Thoracic aorta (tissue), 2 donors: Measurements from ENCODE around the gene WDR20. TPM values are rescaled to one million over a fixed set of nuclear protein-coding genes. Genes with fewer than 3 reads are reported as not detected.

Experiments used
- ATAC-seq: fragments of 150-250 bp; one replicate; pipeline ENCODE4 v1.8.0; 2017; ENCODE audit warnings: low read depth; ENCODE audit not compliant: insufficient number of reproducible peaks, low FRiP score
- DNase-seq: peaks from one replicate; pipeline ENCODE4 v3.0.0-alpha.2; 2020; ENCODE audit warnings: low spot score
- H3K27ac ChIP-seq, 2 donors: fragments of 200-600 bp; sonication (generic); 1 replicate in 1 of 2; 2 replicates in 1 of 2; pipeline ENCODE4 v1.5.1; 2016; ENCODE audit warnings: mild to moderate bottlenecking in 2 of 2, moderate library complexity in 2 of 2
- H3K27me3 ChIP-seq: fragments of 200-600 bp; sonication (generic); replicated peaks from 2 replicates; pipeline ENCODE4 v1.6.0; 2016; ENCODE audit warnings: mild to moderate bottlenecking; ENCODE audit not compliant: insufficient read depth
- H3K36me3 ChIP-seq: fragments of 200-600 bp; sonication (generic); one replicate; pipeline ENCODE4 v1.5.1; 2016
- H3K4me1 ChIP-seq, 2 donors: fragments of 200-600 bp; sonication (generic); 1 replicate in 1 of 2; 2 replicates in 1 of 2; pipeline versions ENCODE4 v1.5.1 to v1.6.0; 2016; ENCODE audit warnings: low read depth in 2 of 2, mild to moderate bottlenecking in 1 of 2; ENCODE audit not compliant: control insufficient read depth in 1 of 2
- H3K4me3 ChIP-seq: fragments of 200-600 bp; sonication (generic); 2 replicates; pipeline ENCODE4 v1.5.1; 2016; ENCODE audit warnings: mild to moderate bottlenecking
- H3K9me3 ChIP-seq: fragments of 200-600 bp; sonication (generic); 2 replicates; pipeline ENCODE4 v1.5.1; 2016
- total RNA-seq, 2 donors: library from RNA; depleted of rRNA; stranded (reverse); fragments of >200 nt; gene quantifications; one replicate each; pipeline versions ENCODE4 v1.1.0 to v1.2.3, GENCODE V29; 2016
- TF ChIP-seq, protein P1 (sequence below): fragments of 200-600 bp; sonication (generic); IDR thresholded peaks from one replicate; pipeline ENCODE4 v1.5.1; 2019; ENCODE audit warnings: antibody characterized with exemption

Gene WDR20
- total RNA-seq, 2 donors from 2014 or later: 11.0 to 30.0 TPM

DNA sequence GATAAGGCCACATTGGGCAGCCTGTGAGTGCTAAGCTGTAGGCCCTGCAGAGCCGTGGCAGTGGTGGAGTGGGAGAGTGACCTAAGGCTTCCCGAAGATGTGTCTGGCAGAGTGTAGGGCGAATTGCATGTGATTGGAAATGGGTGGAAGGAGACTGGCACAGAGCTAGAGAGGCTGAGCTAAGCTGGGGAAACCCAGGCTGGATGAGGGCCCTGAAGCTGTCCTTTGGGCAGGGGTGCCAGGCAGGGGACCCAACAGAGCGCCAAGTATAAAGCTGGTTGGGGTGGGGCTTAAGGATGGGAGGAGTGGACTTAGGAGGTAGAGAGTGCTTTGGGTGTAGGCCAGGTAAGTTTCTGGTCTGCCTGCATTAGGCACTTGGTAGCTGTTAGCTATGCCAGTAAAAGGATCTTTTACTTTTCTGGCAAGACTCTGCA, 47.9 kb downstream of the WDR20 start:
- no peak for ATAC-seq
- TF ChIP-seq, protein P1, sequence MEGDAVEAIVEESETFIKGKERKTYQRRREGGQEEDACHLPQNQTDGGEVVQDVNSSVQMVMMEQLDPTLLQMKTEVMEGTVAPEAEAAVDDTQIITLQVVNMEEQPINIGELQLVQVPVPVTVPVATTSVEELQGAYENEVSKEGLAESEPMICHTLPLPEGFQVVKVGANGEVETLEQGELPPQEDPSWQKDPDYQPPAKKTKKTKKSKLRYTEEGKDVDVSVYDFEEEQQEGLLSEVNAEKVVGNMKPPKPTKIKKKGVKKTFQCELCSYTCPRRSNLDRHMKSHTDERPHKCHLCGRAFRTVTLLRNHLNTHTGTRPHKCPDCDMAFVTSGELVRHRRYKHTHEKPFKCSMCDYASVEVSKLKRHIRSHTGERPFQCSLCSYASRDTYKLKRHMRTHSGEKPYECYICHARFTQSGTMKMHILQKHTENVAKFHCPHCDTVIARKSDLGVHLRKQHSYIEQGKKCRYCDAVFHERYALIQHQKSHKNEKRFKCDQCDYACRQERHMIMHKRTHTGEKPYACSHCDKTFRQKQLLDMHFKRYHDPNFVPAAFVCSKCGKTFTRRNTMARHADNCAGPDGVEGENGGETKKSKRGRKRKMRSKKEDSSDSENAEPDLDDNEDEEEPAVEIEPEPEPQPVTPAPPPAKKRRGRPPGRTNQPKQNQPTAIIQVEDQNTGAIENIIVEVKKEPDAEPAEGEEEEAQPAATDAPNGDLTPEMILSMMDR: no peak
- DNase-seq: no peak
- no peaks in the 10 kb centered on the region for H3K36me3 ChIP-seq
- peaks cover 19 to 26% of the 10 kb centered on the region in 2 donors for H3K4me1 ChIP-seq
- peak overlapping the region; percentile 38 for H3K4me3 ChIP-seq
- H3K9me3 ChIP-seq: no peaks in the 10 kb centered on the region
- H3K27me3 ChIP-seq: no peaks in the 10 kb centered on the region
- H3K27ac ChIP-seq: peak overlapping the region in 1 of 2 donors; percentile 54

DNA sequence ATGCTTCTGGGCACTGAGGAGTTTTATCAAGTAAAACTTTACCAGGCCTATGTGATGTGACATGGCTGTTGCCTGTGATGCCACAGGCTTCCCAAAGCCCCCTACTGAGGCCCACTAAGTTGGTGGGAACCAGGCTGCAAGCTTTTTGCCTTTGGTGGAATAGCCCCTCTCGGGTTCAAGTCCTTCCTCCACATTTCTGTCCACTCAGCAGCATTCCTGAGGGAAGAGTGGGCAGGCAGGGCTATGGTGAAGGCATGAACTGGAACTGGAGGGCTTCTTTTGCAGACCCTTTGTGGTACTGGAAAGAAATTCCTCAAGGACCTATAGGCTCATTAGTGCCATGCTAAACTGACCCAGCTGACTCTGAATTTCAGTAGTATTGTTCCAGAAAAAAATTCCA, 48.5 kb downstream of the WDR20 start:
- no peak overlapping the region for H3K27ac ChIP-seq
- DNase-seq: no peak
- peaks cover 14 to 20% of the 10 kb centered on the region in 2 donors for H3K4me1 ChIP-seq
- TF ChIP-seq, protein P1: no peak
- H3K36me3 ChIP-seq: no peaks in the 10 kb centered on the region
- ATAC-seq: no peak
- no peaks in the 10 kb centered on the region for H3K9me3 ChIP-seq
- H3K4me3 ChIP-seq: no peak overlapping the region
- H3K27me3 ChIP-seq: no peaks in the 10 kb centered on the region

DNA sequence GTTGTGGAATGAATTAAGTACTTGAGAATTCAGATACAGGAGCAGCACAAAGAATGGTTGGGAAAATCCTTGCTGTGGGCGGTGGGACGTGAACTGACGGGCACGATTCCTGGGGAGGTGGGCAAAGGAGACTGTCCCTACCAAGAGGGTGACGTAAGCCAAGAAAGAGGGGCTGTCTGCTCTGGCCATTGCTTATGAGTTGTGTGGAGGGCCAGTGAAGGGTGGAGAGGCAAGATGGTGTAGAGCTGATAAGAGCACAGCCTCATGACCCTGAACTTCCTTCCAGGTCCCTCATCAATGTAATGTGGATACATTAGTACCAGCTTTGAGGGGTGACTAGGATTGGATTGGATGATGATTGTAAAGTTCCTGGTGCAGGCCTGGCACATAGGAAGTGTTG, 50.2 kb downstream of the WDR20 start:
- no peaks in the 10 kb centered on the region for H3K36me3 ChIP-seq
- H3K4me1 ChIP-seq: peaks cover 13 to 19% of the 10 kb centered on the region in 2 donors
- H3K9me3 ChIP-seq: no peaks in the 10 kb centered on the region
- no peaks in the 10 kb centered on the region for H3K27me3 ChIP-seq
- H3K27ac ChIP-seq: no peak overlapping the region
- DNase-seq (no peak), ATAC-seq (no peak)
- H3K4me3 ChIP-seq: no peak overlapping the region
- TF ChIP-seq, protein P1: no peak

DNA sequence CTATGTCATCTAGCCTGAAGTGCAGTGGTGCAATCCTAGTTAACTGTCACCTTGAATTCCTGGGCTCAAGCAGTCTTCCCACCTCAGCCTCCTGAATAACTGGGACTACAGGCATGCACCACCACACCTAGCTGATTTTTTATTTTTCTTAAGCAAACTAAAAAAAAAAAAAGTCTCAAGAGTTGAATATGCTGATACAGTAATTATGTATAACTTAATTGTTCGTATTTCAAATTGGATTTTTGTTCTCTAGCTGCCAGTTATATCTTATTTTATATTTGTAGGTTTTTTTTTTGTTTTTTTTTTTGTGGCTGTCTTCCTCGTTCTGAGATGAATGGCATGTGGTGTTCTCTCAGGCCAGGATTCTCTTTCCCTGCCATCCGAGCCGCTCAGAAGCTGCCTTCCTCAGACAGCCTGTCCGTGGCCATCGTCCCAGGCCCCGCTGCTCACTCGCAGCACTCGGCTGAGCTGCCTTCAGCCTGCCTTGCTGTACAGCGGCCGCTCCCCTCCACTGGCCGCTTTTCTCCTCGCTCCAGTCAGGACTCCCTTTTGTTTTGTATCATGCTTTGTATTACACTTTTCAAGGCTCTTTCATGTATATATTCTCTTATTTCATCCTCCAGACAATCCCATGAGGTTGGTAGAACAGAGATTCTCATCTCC, 53.3 kb downstream of the WDR20 start:
- Histone ChIP-seq H3K36me3 (no peaks in the 10 kb centered on the region), H3K4me3 (no peak overlapping the region), H3K9me3 (no peaks in the 10 kb centered on the region), H3K27ac (no peak overlapping the region), H3K4me1 (peaks cover 2 to 3% of the 10 kb centered on the region in 2 donors), H3K27me3 (no peaks in the 10 kb centered on the region)
- TF ChIP-seq, protein P1: no peak
- DNase-seq: no peak
- no peak for ATAC-seq

DNA sequence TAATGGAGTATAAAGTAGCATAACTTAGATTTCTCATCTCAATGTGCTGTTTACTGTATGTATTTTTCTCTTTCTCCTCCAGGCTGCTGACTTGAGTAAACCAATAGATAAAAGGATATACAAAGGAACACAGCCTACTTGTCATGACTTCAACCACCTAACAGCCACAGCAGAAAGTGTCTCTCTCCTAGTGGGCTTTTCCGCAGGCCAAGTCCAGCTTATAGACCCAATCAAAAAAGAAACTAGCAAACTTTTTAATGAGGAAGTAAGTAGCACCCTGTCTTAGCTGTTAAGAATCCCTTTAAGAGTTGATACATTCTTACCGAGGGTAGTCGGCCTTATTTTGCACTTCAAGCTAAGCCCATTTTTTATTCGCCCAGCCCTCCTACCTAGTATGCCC, 55.2 kb downstream of the WDR20 start:
- Histone ChIP-seq H3K9me3 (no peaks in the 10 kb centered on the region), H3K27me3 (no peaks in the 10 kb centered on the region), H3K27ac (no peak overlapping the region), H3K4me3 (no peak overlapping the region), H3K4me1 (no peaks in the 10 kb centered on the region), H3K36me3 (peaks cover 5% of the 10 kb centered on the region)
- TF ChIP-seq, protein P1: no peak
- DNase-seq (no peak), ATAC-seq (no peak)
